Mammary epithelial cell (primary cell): ENCODE measurements around the gene DOK3.

Source experiments
- EZH2 ChIP-seq: IDR thresholded peaks from 2 replicates; pipeline ENCODE4 v1.6.1; 2012; ENCODE audit warnings: low read length, inconsistent platforms, borderline replicate concordance
- TF ChIP-seq, protein P1 (sequence below), 2 donors: IDR thresholded peaks in 1 of 2; conservative IDR thresholded peaks in 1 of 2; 2 replicates each; pipeline ENCODE4 v1.5.1; 2011 to 2012; ENCODE audit warnings: inconsistent platforms in 2 of 2, low read length in 2 of 2, mild to moderate bottlenecking in 2 of 2, control low read depth in 1 of 2, low read depth in 1 of 2; ENCODE audit not compliant: insufficient read depth in 1 of 2; ENCODE audit errors: extremely low read depth in 1 of 2

DNA sequence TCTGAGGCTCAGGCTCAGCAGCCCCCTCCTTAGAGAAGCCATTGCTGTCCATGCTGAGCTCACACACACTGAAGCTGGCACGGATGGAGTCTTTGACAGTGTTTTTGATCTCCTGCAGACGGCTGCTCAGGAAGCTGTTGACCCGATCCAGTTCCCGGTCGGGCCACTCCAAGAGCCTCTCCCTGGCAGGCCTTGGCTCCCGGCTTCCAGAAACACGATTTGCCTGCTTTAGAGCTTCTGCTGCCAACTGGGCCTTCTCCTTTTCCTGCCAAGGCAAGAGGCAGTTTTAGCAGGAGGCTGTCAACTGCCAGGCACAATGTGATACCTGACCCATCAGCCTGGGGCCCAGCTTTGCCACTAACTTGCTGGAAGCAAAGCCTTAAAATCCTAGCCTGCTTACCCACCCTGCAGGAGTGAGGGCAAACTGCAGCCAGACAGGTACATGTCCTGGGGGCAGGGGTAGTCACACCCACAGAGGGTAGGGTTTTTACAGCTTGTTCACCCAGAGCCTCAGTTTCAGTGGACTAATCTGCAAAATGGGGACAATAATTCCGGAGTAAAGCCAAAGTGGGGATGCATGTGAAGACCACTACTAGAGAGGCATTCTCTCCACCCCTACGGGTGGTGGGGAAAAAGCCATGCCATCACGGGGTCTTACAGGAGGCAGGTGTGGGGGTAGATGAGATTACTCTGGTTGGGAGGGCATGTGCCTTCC, 15.5 kb upstream of the DOK3 start:
- TF ChIP-seq, protein P1, sequence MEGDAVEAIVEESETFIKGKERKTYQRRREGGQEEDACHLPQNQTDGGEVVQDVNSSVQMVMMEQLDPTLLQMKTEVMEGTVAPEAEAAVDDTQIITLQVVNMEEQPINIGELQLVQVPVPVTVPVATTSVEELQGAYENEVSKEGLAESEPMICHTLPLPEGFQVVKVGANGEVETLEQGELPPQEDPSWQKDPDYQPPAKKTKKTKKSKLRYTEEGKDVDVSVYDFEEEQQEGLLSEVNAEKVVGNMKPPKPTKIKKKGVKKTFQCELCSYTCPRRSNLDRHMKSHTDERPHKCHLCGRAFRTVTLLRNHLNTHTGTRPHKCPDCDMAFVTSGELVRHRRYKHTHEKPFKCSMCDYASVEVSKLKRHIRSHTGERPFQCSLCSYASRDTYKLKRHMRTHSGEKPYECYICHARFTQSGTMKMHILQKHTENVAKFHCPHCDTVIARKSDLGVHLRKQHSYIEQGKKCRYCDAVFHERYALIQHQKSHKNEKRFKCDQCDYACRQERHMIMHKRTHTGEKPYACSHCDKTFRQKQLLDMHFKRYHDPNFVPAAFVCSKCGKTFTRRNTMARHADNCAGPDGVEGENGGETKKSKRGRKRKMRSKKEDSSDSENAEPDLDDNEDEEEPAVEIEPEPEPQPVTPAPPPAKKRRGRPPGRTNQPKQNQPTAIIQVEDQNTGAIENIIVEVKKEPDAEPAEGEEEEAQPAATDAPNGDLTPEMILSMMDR (conservative IDR thresholded peaks at IDR 0.05 in 1 of 2, IDR thresholded peaks at IDR 0.05 in 1 of 2; ENCODE audit: extremely low read depth in 1 of 2, insufficient read depth in 1 of 2, low read depth in 1 of 2, low read length in 2 of 2), result no peak
- no peak for TF ChIP-seq EZH2
